ENCODE results near the gene PCDHGC3.

- TF ChIP-seq ZNF274 (IDR thresholded peaks at IDR 0.05; ENCODE audit: low read length) (no peak), ZNF274 (tag by site-specific recombination; IDR thresholded peaks at IDR 0.05; ENCODE audit: borderline replicate concordance) (no peak), CTCF (tag by site-specific recombination; IDR thresholded peaks at IDR 0.05) (no peak), ATF2 (tag by site-specific recombination; IDR thresholded peaks at IDR 0.05; ENCODE audit: low read depth) (no peak), ZNF530 (tag by site-specific recombination; IDR thresholded peaks at IDR 0.05; ENCODE audit: low read depth) (no peak), ZIC2 (tag by site-specific recombination; IDR thresholded peaks at IDR 0.05) (no peak), ZSCAN5A (tag by site-specific recombination; IDR thresholded peaks at IDR 0.05) (no peak), ZNF280C (tag by site-specific recombination; IDR thresholded peaks at IDR 0.05) (no peak), ZNF366 (tag by site-specific recombination; conservative IDR thresholded peaks at IDR 0.05) (no peak), OSR2 (tag by site-specific recombination; IDR thresholded peaks at IDR 0.05) (no peak), REST (tag by site-specific recombination; IDR thresholded peaks at IDR 0.05) (peak; percentile 61), EGR2 (tag by site-specific recombination; IDR thresholded peaks at IDR 0.05; ENCODE audit: low read depth) (no peak), ZNF354C (tag by site-specific recombination; IDR thresholded peaks at IDR 0.05; ENCODE audit: borderline replicate concordance, low read depth) (no peak), ZNF580 (tag by site-specific recombination; IDR thresholded peaks at IDR 0.05) (no peak)
These were observed 556 bp downstream of the PCDHGC3 start for GRCh38 chr5:141476132-141476911.

All from HEK293 (cell line).